HFF-Myc (cell line): Measurements from ENCODE around the gene ARL14EPL.
"Not testable (repeated sequence)": the region's sequence is repeated elsewhere in the genome, so short reads cannot be mapped to it uniquely, and the experiment has no call there.

Experiments
- DNase-seq: peaks from one replicate; pipeline ENCODE4 v3.0.0-alpha.2; 2011; ENCODE audit warnings: low read depth; ENCODE audit errors: extremely low read depth
- H3K4me3 ChIP-seq: replicated peaks from 2 replicates; pipeline ENCODE4 v1.5.1; 2011; ENCODE audit warnings: low read depth, mild to moderate bottlenecking, control low read depth, low read length
- CTCF ChIP-seq: IDR thresholded peaks from 2 replicates; pipeline ENCODE4 v1.5.1; 2012; ENCODE audit warnings: mild to moderate bottlenecking, low read depth, low read length, control low read depth; ENCODE audit errors: missing control alignments

Gene ARL14EPL

GRCh38 chr5:116071211-116071610 lies 38.9 kb downstream of the ARL14EPL start:
- no peak for TF ChIP-seq CTCF
- H3K4me3 ChIP-seq: no peak overlapping the region
- DNase-seq: no peak

DNA sequence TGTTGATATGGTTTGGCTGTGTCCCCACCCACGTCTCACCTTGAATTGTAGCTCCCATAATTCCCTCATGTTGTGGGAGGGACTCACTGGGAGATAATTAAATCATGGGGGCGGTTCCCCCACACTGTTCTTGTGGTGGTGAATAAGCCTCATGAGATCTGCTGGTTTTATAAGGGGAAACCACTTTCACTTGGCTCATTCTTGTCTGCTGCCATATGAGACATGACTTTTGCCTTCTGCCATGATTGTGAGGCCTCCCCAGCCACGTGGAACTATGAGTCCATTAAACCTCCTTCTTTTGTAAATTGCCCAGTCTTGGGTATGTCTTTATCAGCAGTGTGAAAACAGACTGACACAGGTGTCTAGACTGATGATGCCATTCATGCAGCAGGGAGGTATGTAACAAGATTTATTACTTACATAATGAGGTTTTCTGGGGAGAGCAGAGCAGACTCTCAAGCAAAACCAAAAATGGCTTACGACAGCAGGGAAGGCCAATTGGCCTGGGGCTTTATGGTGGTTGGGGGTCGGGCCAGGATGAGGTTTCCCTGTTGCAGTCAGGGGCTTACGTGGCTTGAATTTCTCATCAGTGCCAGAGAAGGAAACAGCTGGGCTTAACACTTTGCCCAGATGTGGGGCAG lies 43.0 kb downstream of the ARL14EPL start:
- no peak overlapping the region for H3K4me3 ChIP-seq
- no peak for TF ChIP-seq CTCF
- no peak for DNase-seq

GRCh38 chr5:116076496-116076895 lies 44.2 kb downstream of the ARL14EPL start:
- no peak overlapping the region for H3K4me3 ChIP-seq
- no peak for DNase-seq
- no peak for TF ChIP-seq CTCF

DNA sequence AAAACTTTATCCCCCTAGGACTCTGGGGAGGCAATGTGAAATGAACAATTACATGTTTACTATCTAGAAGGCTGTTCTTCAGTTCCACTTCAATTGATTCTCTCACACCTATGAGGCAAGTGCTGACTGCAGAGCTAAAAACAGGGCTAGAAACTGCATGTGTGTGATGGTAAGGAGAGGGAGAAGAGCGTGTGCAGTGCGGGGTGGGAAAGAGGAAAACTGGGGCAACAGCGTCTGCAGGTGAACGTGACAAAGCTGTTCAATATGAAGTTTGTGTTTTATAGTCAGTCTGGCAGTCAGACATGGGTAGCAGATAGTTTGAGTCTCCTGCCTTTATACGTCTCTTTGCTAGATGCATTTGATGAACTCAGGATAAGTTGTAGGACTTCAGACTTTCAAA lies 45.9 kb downstream of the ARL14EPL start:
- no peak for DNase-seq
- TF ChIP-seq CTCF: no peak
- H3K4me3 ChIP-seq: no peak overlapping the region

DNA sequence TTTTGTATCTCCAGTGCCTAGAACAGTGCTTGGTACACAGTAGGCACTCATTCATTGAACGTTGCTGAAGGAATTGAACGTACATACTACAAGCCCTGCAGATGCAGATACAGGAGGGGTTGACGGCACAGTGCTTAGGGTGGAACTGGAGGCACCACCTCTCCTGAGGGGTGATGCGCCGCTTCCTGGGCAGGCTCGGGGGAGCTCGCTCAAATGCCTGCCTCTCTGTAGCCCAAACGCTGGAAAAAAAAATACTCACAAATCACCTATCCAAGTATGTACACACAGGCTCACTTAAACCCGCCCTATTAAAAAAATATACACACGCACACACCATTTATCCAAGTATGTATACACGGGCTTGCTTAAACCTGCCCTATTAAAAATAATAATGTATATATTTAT lies 52.0 kb downstream of the ARL14EPL start:
- peak overlapping the region; percentile 68 for H3K4me3 ChIP-seq
- no peak for DNase-seq
- no peak for TF ChIP-seq CTCF

DNA sequence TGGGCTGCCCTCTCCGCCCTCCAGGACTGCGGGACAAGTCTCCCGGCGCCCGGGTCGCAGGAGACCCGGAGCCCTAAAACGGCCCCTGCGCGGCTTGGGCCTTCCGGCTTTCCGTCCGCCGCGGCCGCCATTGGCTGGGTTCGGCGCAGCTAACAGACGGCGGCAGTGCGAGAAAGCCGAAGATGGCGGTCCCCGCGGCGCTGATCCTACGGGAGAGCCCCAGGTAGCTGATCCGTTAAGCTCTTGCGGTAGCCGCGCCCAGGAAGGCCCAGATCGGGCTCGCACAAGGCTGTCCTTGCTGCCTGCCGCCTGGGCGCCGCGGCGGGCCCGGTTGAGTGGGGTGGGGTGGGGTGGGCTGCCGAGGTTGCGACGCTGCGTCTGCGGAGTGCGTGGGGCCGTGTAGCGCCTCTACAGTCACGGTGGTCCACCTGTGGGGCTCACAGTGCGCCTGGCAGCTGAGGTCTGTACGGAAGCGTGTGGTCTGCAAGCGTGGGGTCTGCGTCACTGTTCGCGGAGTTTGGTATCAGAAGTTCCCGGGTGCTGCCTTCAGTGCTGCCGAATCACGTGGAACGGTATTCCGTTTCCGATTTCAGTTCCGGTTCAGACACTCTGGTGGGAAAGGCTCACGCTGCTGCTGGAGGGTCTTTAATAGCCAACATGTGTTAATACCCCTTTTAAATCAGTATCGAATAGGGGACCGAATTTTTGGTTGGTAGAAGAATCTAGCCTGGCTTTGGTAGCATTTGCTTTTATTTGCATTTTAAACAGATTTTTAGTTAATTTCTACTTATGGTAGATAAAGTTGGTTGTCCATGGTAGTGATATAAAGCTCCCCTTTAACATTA lies 52.8 kb downstream of the ARL14EPL start, which contains the start of gene COMMD10:
Gene COMMD10 (plus strand): TSS at position 155 of the 845 bp plus-strand sequence.
- no peak for TF ChIP-seq CTCF
- DNase-seq: peak; percentile 68
- H3K4me3 ChIP-seq: peak within 1 kb of the TSS; percentile 68

DNA sequence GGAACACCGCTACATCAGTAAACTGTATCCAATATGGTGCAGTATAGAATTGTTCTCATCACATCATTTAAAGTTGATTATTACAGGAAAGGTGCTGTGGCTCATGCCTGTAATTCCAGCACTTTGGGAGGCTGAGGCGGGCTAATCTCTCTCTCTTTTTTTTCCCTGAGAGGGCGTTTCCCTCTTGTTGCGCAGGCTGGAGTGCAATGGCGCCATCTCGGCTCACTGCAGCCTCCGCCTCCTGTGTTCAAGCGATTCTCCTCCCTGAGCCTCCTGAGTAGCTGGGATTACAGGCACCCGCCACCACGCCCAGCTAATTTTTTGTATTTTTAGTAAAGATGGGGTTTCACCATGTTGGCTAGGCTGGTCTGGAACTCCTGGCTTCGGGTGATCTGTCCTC lies 54.0 kb downstream of the ARL14EPL start:
- not testable (repeated sequence) for H3K4me3 ChIP-seq, DNase-seq
